ENCODE results near the gene SH3RF3.

The SH3RF3 gene

GRCh38 chr2:109125593-109126500 is 3.2 kb upstream of the SH3RF3 start:
- WGBS (ENCODE audit: insufficient coverage) = 96% methylated on average over 9 of the region's 12 CpGs
- H3K4me3 ChIP-seq (ENCODE audit: control insufficient read depth in 1 of 7, extremely low read depth in 1 of 7, insufficient read depth in 4 of 7, low read depth in 2 of 7, low read length in 6 of 7) = no peak overlapping the region
- H3K9me3 ChIP-seq (ENCODE audit: control extremely low read depth in 1 of 5, control insufficient read depth in 4 of 5, insufficient read depth in 2 of 5, low read depth in 1 of 5, low read length in 4 of 5) = no peaks in the 10 kb centered on the region
- CTCF ChIA-PET = interaction anchor here (0.9 to 9.3 kb wide), 3 partner anchors 28 to 383 kb away, joined by 3 to 72 read pairs (median 3); no protein-coding TSS in a partner anchor
- H3K4me1 ChIP-seq (ENCODE audit: control extremely low read depth in 1 of 4, control insufficient read depth in 4 of 4, insufficient read depth in 4 of 4, low read length in 3 of 4) = peaks cover 0 to 26% (median 22%) of the 10 kb centered on the region in 4 experiments
- H3K27me3 ChIP-seq (replicated peaks in 2 of 5; ENCODE audit: control insufficient read depth in 4 of 5, insufficient read depth in 5 of 5, low read length in 4 of 5) = peaks cover 2 to 33% (median 12%) of the 10 kb centered on the region in 5 experiments
- no peaks in the 10 kb centered on the region for H3K36me3 ChIP-seq (ENCODE audit: control insufficient read depth in 4 of 4, insufficient read depth in 4 of 4, low read length in 3 of 4)
- no peak for DNase-seq
- POLR2A ChIA-PET = no interaction called here
- H3K27ac ChIP-seq (ENCODE audit: insufficient read depth in 1 of 2, low read depth in 1 of 2, low read length in 2 of 2, poor library complexity in 1 of 2, severe bottlenecking in 2 of 2) = no peak overlapping the region

GRCh38 chr2:109126501-109126860 is 2.5 kb upstream of the SH3RF3 start:
- no peak for DNase-seq
- CTCF ChIA-PET = interaction anchor here (0.9 to 9.3 kb wide), 2 partner anchors 260 to 382 kb away, joined by 3 to 72 read pairs; no protein-coding TSS in a partner anchor
- H3K4me1 ChIP-seq (ENCODE audit: control extremely low read depth in 1 of 4, control insufficient read depth in 4 of 4, insufficient read depth in 4 of 4, low read length in 3 of 4) = peaks cover 0 to 26% (median 22%) of the 10 kb centered on the region in 4 experiments
- H3K4me3 ChIP-seq (ENCODE audit: control insufficient read depth in 1 of 7, extremely low read depth in 1 of 7, insufficient read depth in 4 of 7, low read depth in 2 of 7, low read length in 6 of 7) = no peak overlapping the region
- POLR2A ChIA-PET = no interaction called here
- WGBS (ENCODE audit: insufficient coverage) = 98% methylated on average over 5 of the region's 5 CpGs
- H3K9me3 ChIP-seq (ENCODE audit: control extremely low read depth in 1 of 5, control insufficient read depth in 4 of 5, insufficient read depth in 2 of 5, low read depth in 1 of 5, low read length in 4 of 5) = no peaks in the 10 kb centered on the region
- no peak overlapping the region for H3K27ac ChIP-seq (ENCODE audit: insufficient read depth in 1 of 2, low read depth in 1 of 2, low read length in 2 of 2, poor library complexity in 1 of 2, severe bottlenecking in 2 of 2)
- peaks cover 4 to 40% (median 14%) of the 10 kb centered on the region in 5 experiments for H3K27me3 ChIP-seq (replicated peaks in 2 of 5; ENCODE audit: control insufficient read depth in 4 of 5, insufficient read depth in 5 of 5, low read length in 4 of 5)
- no peaks in the 10 kb centered on the region for H3K36me3 ChIP-seq (ENCODE audit: control insufficient read depth in 4 of 4, insufficient read depth in 4 of 4, low read length in 3 of 4)

DNA sequence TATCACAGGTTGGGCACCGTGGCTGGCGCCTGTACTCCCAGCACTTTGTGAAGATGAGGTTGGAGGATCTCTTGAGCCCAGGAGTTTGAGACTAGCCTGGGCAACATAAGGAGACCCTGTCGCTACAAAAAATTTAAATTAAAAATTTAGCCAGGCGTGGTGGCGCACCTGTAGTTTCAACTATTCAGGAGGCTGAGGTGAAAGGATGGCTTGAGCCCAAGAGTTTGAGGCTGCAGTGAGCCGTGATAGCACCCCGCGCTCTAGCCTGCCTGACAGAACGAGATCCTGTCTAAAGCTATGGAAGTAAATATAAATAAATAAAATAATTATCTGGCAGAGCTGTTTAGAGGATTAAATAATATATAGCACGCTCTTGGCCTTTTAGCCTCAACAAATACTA is 1.4 kb upstream of the SH3RF3 start:
- Histone ChIP-seq H3K4me1 (ENCODE audit: control extremely low read depth in 1 of 4, control insufficient read depth in 4 of 4, insufficient read depth in 4 of 4, low read length in 3 of 4) (peaks cover 0 to 26% (median 22%) of the 10 kb centered on the region in 4 experiments), H3K27me3 (replicated peaks in 2 of 5; ENCODE audit: control insufficient read depth in 4 of 5, insufficient read depth in 5 of 5, low read length in 4 of 5) (peaks cover 4 to 49% (median 24%) of the 10 kb centered on the region in 5 experiments), H3K27ac (ENCODE audit: insufficient read depth in 1 of 2, low read depth in 1 of 2, low read length in 2 of 2, poor library complexity in 1 of 2, severe bottlenecking in 2 of 2) (no peak overlapping the region), H3K9me3 (ENCODE audit: control extremely low read depth in 1 of 5, control insufficient read depth in 4 of 5, insufficient read depth in 2 of 5, low read depth in 1 of 5, low read length in 4 of 5) (no peaks in the 10 kb centered on the region), H3K36me3 (ENCODE audit: control insufficient read depth in 4 of 4, insufficient read depth in 4 of 4, low read length in 3 of 4) (no peaks in the 10 kb centered on the region), H3K4me3 (ENCODE audit: control insufficient read depth in 1 of 7, extremely low read depth in 1 of 7, insufficient read depth in 4 of 7, low read depth in 2 of 7, low read length in 6 of 7) (peak overlapping the region in 2 of 7 experiments; percentile 68 to 80)
- ChIA-PET CTCF (interaction anchor here (0.6 to 9.3 kb wide), 7 partner anchors 130 to 390 kb away, joined by 3 to 72 read pairs (median 3); no protein-coding TSS in a partner anchor), POLR2A (no interaction called here)
- 100% methylated on average over 4 of the region's 10 CpGs for WGBS (ENCODE audit: insufficient coverage)
- DNase-seq = no peak

DNA sequence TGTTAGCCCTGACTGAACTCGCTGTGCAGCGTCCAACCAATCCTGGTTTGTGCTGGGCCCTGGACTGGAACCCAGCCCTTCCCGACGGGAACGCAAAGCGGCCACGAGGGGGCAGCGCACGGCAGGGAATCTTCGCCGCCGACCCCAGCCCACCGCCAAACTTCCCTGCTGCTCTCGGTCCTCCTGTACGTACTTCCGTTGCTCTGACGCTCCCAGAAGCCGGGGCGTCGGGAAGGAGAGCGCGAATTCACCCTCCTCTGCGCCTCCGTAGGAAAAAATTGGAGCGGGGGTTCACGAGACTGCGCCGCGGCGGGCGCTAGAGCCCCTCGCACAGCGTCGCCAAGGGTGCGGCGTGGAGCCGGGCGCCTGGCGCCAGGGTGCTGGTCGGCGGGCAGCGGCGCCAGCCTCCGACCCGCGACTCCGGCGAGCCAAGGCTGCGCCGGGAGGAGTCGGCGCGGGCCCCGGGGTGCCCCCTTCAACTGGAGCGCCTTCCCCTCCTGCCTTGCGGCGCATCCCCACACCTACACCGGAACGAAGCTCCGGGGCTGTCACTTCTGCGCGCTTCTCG is 873 bp upstream of the SH3RF3 start:
- no peaks in the 10 kb centered on the region for H3K9me3 ChIP-seq (ENCODE audit: control extremely low read depth in 1 of 5, control insufficient read depth in 4 of 5, insufficient read depth in 2 of 5, low read depth in 1 of 5, low read length in 4 of 5)
- peaks cover 4 to 54% (median 26%) of the 10 kb centered on the region in 5 experiments for H3K27me3 ChIP-seq (replicated peaks in 2 of 5; ENCODE audit: control insufficient read depth in 4 of 5, insufficient read depth in 5 of 5, low read length in 4 of 5)
- no peaks in the 10 kb centered on the region for H3K36me3 ChIP-seq (ENCODE audit: control insufficient read depth in 4 of 4, insufficient read depth in 4 of 4, low read length in 3 of 4)
- H3K4me3 ChIP-seq (ENCODE audit: control insufficient read depth in 1 of 7, extremely low read depth in 1 of 7, insufficient read depth in 4 of 7, low read depth in 2 of 7, low read length in 6 of 7) = peak overlapping the region; percentile 41 to 80 (median 68)
- POLR2A ChIA-PET = no interaction called here
- H3K27ac ChIP-seq (ENCODE audit: insufficient read depth in 1 of 2, low read depth in 1 of 2, low read length in 2 of 2, poor library complexity in 1 of 2, severe bottlenecking in 2 of 2) = no peak overlapping the region
- CTCF ChIA-PET = interaction anchor here (0.6 to 9.3 kb wide), 9 partner anchors 111 to 390 kb away, joined by 3 to 72 read pairs (median 3); no protein-coding TSS in a partner anchor
- H3K4me1 ChIP-seq (ENCODE audit: control extremely low read depth in 1 of 4, control insufficient read depth in 4 of 4, insufficient read depth in 4 of 4, low read length in 3 of 4) = peaks cover 0 to 26% (median 22%) of the 10 kb centered on the region in 4 experiments
- WGBS (ENCODE audit: insufficient coverage) = 0% methylated on average over 44 of the region's 63 CpGs
- peak; percentile 51 to 58 (median 54) for DNase-seq

DNA sequence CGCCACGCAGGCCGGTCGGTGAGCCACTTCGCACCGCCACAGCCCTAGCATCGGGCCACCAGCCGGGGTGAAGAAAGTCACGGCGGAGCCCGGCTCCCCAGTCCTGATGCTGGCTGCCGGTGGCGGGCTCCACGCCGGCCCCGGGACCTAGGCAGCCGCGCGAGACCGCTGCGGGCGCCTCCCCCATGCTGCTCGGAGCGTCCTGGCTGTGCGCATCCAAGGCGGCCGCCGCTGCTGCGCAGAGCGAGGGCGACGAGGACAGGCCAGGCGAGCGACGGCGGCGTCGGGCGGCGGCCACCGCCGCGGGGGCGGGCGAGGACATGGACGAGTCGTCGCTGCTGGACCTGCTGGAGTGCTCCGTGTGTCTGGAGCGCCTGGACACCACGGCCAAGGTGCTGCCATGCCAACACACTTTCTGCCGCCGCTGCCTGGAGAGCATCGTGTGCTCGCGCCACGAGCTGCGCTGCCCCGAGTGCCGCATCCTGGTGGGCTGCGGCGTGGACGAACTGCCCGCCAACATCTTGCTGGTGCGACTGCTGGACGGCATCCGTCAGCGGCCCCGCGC is 433 bp downstream of the SH3RF3 start:
- CTCF ChIA-PET = interaction anchor here (1.1 to 9.3 kb wide), 2 partner anchors 110 to 379 kb away, joined by 3 to 72 read pairs; no protein-coding TSS in a partner anchor
- H3K27ac ChIP-seq (ENCODE audit: insufficient read depth in 1 of 2, low read depth in 1 of 2, low read length in 2 of 2, poor library complexity in 1 of 2, severe bottlenecking in 2 of 2) = no peak overlapping the region
- H3K36me3 ChIP-seq (ENCODE audit: control insufficient read depth in 4 of 4, insufficient read depth in 4 of 4, low read length in 3 of 4) = no peaks in the 10 kb centered on the region
- H3K4me1 ChIP-seq (ENCODE audit: control extremely low read depth in 1 of 4, control insufficient read depth in 4 of 4, insufficient read depth in 4 of 4, low read length in 3 of 4) = peaks cover 0 to 28% (median 22%) of the 10 kb centered on the region in 4 experiments
- 2% methylated on average over 60 of the region's 70 CpGs for WGBS (ENCODE audit: insufficient coverage)
- DNase-seq = peak in 2 of 3 donors; percentile 55 to 56
- POLR2A ChIA-PET = no interaction called here
- peaks cover 4 to 54% (median 26%) of the 10 kb centered on the region in 5 experiments for H3K27me3 ChIP-seq (replicated peaks in 2 of 5; ENCODE audit: control insufficient read depth in 4 of 5, insufficient read depth in 5 of 5, low read length in 4 of 5)
- peak overlapping the region; percentile 41 to 80 (median 68) for H3K4me3 ChIP-seq (ENCODE audit: control insufficient read depth in 1 of 7, extremely low read depth in 1 of 7, insufficient read depth in 4 of 7, low read depth in 2 of 7, low read length in 6 of 7)
- no peaks in the 10 kb centered on the region for H3K9me3 ChIP-seq (ENCODE audit: control extremely low read depth in 1 of 5, control insufficient read depth in 4 of 5, insufficient read depth in 2 of 5, low read depth in 1 of 5, low read length in 4 of 5)

- no peak overlapping the region for H3K27ac ChIP-seq (ENCODE audit: insufficient read depth in 1 of 2, low read depth in 1 of 2, low read length in 2 of 2, poor library complexity in 1 of 2, severe bottlenecking in 2 of 2)
Measured at GRCh38 chr2:109129921-109130722, 1.1 kb downstream of the SH3RF3 start.

More at GRCh38 chr2:109129921-109130722, 1.1 kb downstream of the SH3RF3 start:
- H3K4me1 ChIP-seq (ENCODE audit: control extremely low read depth in 1 of 4, control insufficient read depth in 4 of 4, insufficient read depth in 4 of 4, low read length in 3 of 4) = peaks cover 0 to 35% (median 26%) of the 10 kb centered on the region in 4 experiments
- DNase-seq = peak in 1 of 3 donors; percentile 21
- H3K36me3 ChIP-seq (ENCODE audit: control insufficient read depth in 4 of 4, insufficient read depth in 4 of 4, low read length in 3 of 4) = no peaks in the 10 kb centered on the region
- POLR2A ChIA-PET = no interaction called here
- WGBS (ENCODE audit: insufficient coverage) = 8% methylated on average over 42 of the region's 56 CpGs
- no peaks in the 10 kb centered on the region for H3K9me3 ChIP-seq (ENCODE audit: control extremely low read depth in 1 of 5, control insufficient read depth in 4 of 5, insufficient read depth in 2 of 5, low read depth in 1 of 5, low read length in 4 of 5)
- H3K4me3 ChIP-seq (ENCODE audit: control insufficient read depth in 1 of 7, extremely low read depth in 1 of 7, insufficient read depth in 4 of 7, low read depth in 2 of 7, low read length in 6 of 7) = peak overlapping the region in 5 of 7 experiments; percentile 64 to 80 (median 70)
- H3K27me3 ChIP-seq (replicated peaks in 2 of 5; ENCODE audit: control insufficient read depth in 4 of 5, insufficient read depth in 5 of 5, low read length in 4 of 5) = peaks cover 4 to 54% (median 26%) of the 10 kb centered on the region in 5 experiments
- CTCF ChIA-PET = interaction anchor here (9.3 kb wide), 1 partner anchor 378 kb away, joined by 72 read pairs; no protein-coding TSS in a partner anchor

Data from common myeloid progenitor, CD34-positive (primary cell).